Vagina (tissue), 2 donors: ENCODE data around the gene RNF146. TPM values are rescaled to one million over a fixed set of nuclear protein-coding genes. Genes with fewer than 3 reads are reported as not detected.

Experiments
- DNase-seq, 2 donors: peaks; one replicate each; pipeline ENCODE4 v3.0.0-alpha.2; 2017; ENCODE audit errors: extremely low spot score in 2 of 2
- H3K27ac ChIP-seq: fragments of 200-600 bp; sonication (generic); one replicate; pipeline ENCODE4 v1.5.1; 2019
- H3K27me3 ChIP-seq: fragments of 200-600 bp; sonication (generic); one replicate; pipeline ENCODE4 v1.5.1; 2019
- H3K36me3 ChIP-seq, 2 donors: fragments of 200-600 bp; sonication (generic); one replicate each; pipeline ENCODE4 v1.5.1; 2017 to 2019
- H3K4me1 ChIP-seq: fragments of 200-600 bp; sonication (generic); one replicate; pipeline ENCODE4 v1.5.1; 2019
- H3K4me3 ChIP-seq, 2 donors: fragments of 200-600 bp; sonication (generic); 1 replicate in 1 of 2; 2 replicates in 1 of 2; pipeline ENCODE4 v1.5.1; 2016 to 2019
- H3K9me3 ChIP-seq: fragments of 200-600 bp; sonication (generic); one replicate; pipeline ENCODE4 v1.5.1; 2019
- CTCF ChIP-seq, 3 experiments: fragments of 450-650 bp in 2 of 3; fragments of 200-600 bp in 1 of 3; sonication (generic) in 1 of 3; IDR thresholded peaks; one replicate each; pipeline ENCODE4 v1.5.1; 2017 to 2019; ENCODE audit warnings: antibody characterized with exemption in 3 of 3, mild to moderate bottlenecking in 2 of 3, moderate library complexity in 2 of 3
- POLR2A ChIP-seq, 2 donors: fragments of 450-650 bp; IDR thresholded peaks; one replicate each; pipeline ENCODE4 v1.6.1; 2017; ENCODE audit warnings: antibody characterized with exemption in 2 of 2, mild to moderate bottlenecking in 2 of 2, moderate library complexity in 2 of 2
- POLR2AphosphoS5 ChIP-seq, 2 donors: sonication (generic); formaldehyde crosslinking; IDR thresholded peaks; one replicate each; pipeline ENCODE4 v1.9.0; 2017; ENCODE audit warnings: antibody characterized with exemption in 2 of 2, mild to moderate bottlenecking in 2 of 2, low read depth in 1 of 2; ENCODE audit not compliant: insufficient read depth in 1 of 2
- intact Hi-C: fragments of 100-400 bp; cut with DNase I; formaldehyde crosslinking; loops from one replicate; pipeline ENCODE4 v1.15.1; 2023
- small RNA-seq: library from RNA; depleted of rRNA; stranded (forward); fragments of <200 nt; gene quantifications from one replicate; pipeline ENCODE3, GENCODE V24; 2016
- total RNA-seq: library from RNA; depleted of rRNA; stranded (reverse); fragments of >200 nt; gene quantifications from one replicate; pipeline ENCODE4 v1.2.3, GENCODE V29; 2016

RNF146 gene
- total RNA-seq, 1 donor from 2014 or later = 53.0 TPM

GRCh38 chr6:127332383-127332961, 65.8 kb downstream of the RNF146 start:
- H3K27ac ChIP-seq = no peak overlapping the region
- H3K4me1 ChIP-seq = no peaks in the 10 kb centered on the region
- intact Hi-C loops = no loop called here
- no peaks in the 10 kb centered on the region for H3K27me3 ChIP-seq
- TF ChIP-seq CTCF (IDR thresholded peaks at IDR 0.05) (no peak), POLR2A (IDR thresholded peaks at IDR 0.05) (no peak), POLR2AphosphoS5 (IDR thresholded peaks at IDR 0.05; ENCODE audit: insufficient read depth in 1 of 2, low read depth in 1 of 2) (no peak)
- no peaks in the 10 kb centered on the region for H3K9me3 ChIP-seq
- no peak overlapping the region for H3K4me3 ChIP-seq
- H3K36me3 ChIP-seq = no peaks in the 10 kb centered on the region
- DNase-seq = no peak

Small RNA genes within 50 kb of the gene (small RNA-seq; reads per million reads assigned to genes)
- not detected for gene RNA5SP217

Other genes with a start within 250 kb of the RNF146 start
- gene RSPO3, start 148.2 kb upstream of the RNF146 start, total RNA-seq = 14.0 TPM
- gene ECHDC1, start 76.7 kb downstream of the RNF146 start, total RNA-seq = 32.7 TPM
- 4.7 TPM for gene KIAA0408, start 192.5 kb downstream of the RNF146 start, total RNA-seq